B cell (primary cell): ENCODE measurements around the gene GPR3. TPM values are rescaled to one million over a fixed set of nuclear protein-coding genes. Genes with fewer than 3 reads are reported as not detected.

Source experiments
- ATAC-seq: fragments of 200-7000 bp; cut with Tn5 transposase; one replicate; pipeline ENCODE4 v1.10.0; 2021; ENCODE audit warnings: low read depth, mild to moderate bottlenecking, moderate number of reproducible peaks, moderate library complexity
- CTCF ChIA-PET: fragments of 350-600 bp; sonication (Branson Sonifier 250); formaldehyde crosslinking; loops from one replicate; lab custom pipeline; 2021; ENCODE audit warnings: antibody characterized with exemption, inconsistent platforms; lab: Charles Lee
- POLR2A ChIA-PET: fragments of 350-600 bp; sonication (Branson Sonifier 250); formaldehyde crosslinking; loops from one replicate; lab custom pipeline; 2021; ENCODE audit warnings: antibody characterized with exemption; lab: Charles Lee
- DNase-seq: peaks from one replicate; pipeline ENCODE4 v3.0.0; 2013
- H2AFZ ChIP-seq: 2 replicates; pipeline ENCODE4 v1.6.1; 2012; ENCODE audit warnings: mild to moderate bottlenecking, low read depth, low read length; ENCODE audit not compliant: insufficient read depth, poor library complexity, severe bottlenecking
- H3K27ac ChIP-seq, 2 donors: 1 replicate in 1 of 2; 2 replicates in 1 of 2; pipeline ENCODE4 v1.5.1; 2012 to 2013; ENCODE audit warnings: low read length in 2 of 2, mild to moderate bottlenecking in 2 of 2, moderate library complexity in 1 of 2
- H3K27me3 ChIP-seq, 4 experiments: fragments of 200-600 bp in 1 of 4; sonication (generic) in 1 of 4; replicated peaks in 1 of 4; 1 replicate in 2 of 4; 2 replicates in 2 of 4; pipeline versions ENCODE4 v1.6.1 to v1.7.0; 2013 to 2016; ENCODE audit warnings: low read length in 3 of 4, mild to moderate bottlenecking in 2 of 4, mixed read lengths in 1 of 4, moderate library complexity in 1 of 4; ENCODE audit not compliant: insufficient read depth in 4 of 4, control insufficient read depth in 3 of 4; ENCODE audit errors: control extremely low read depth in 1 of 4
- H3K36me3 ChIP-seq, 2 experiments: replicated peaks in 1 of 2; 1 replicate in 1 of 2; 2 replicates in 1 of 2; pipeline versions ENCODE4 v1.6.1 to v1.7.1; 2013; ENCODE audit warnings: low read length in 1 of 2; ENCODE audit not compliant: insufficient read depth in 2 of 2, control insufficient read depth in 1 of 2; ENCODE audit errors: control extremely low read depth in 1 of 2, extremely low read depth in 1 of 2
- H3K4me1 ChIP-seq, 2 donors: fragments of 200-600 bp in 1 of 2; sonication (generic) in 1 of 2; 1 replicate in 1 of 2; 2 replicates in 1 of 2; pipeline versions ENCODE4 v1.5.1 to v1.6.1; 2013 to 2017; ENCODE audit warnings: low read length in 2 of 2; ENCODE audit not compliant: control insufficient read depth in 2 of 2, insufficient read depth in 2 of 2
- H3K4me2 ChIP-seq: replicated peaks from 2 replicates; pipeline ENCODE3; 2012; ENCODE audit warnings: mild to moderate bottlenecking, low read depth, low read length; ENCODE audit not compliant: poor library complexity, severe bottlenecking
- H3K4me3 ChIP-seq, 5 experiments: fragments of 200-600 bp in 1 of 5; sonication (generic) in 1 of 5; 1 replicate in 3 of 5; 2 replicates in 2 of 5; pipeline versions ENCODE4 v1.5.1 to v1.7.0; 2011 to 2016; ENCODE audit warnings: low read length in 4 of 5, mild to moderate bottlenecking in 4 of 5, low read depth in 2 of 5, control low read depth in 1 of 5, moderate library complexity in 1 of 5; ENCODE audit not compliant: insufficient read depth in 1 of 5; ENCODE audit errors: control extremely low read depth in 1 of 5, extremely low read depth in 1 of 5
- H3K79me2 ChIP-seq: fragments of 200-600 bp; sonication (generic); one replicate; pipeline ENCODE4 v1.6.0; 2016; ENCODE audit warnings: low read length; ENCODE audit not compliant: control insufficient read depth, insufficient read depth
- H3K9ac ChIP-seq: fragments of 200-600 bp; sonication (generic); 2 replicates; pipeline ENCODE4 v1.6.1; 2017; ENCODE audit warnings: mild to moderate bottlenecking, low read length, moderate library complexity
- H3K9me3 ChIP-seq, 3 donors: one replicate each; pipeline versions ENCODE4 v1.6.1 to v1.7.1; 2013; ENCODE audit warnings: low read length in 2 of 3; ENCODE audit not compliant: control insufficient read depth in 2 of 3, insufficient read depth in 1 of 3; ENCODE audit errors: control extremely low read depth in 1 of 3
- H4K20me1 ChIP-seq: 2 replicates; pipeline ENCODE4 v1.6.0; 2012; ENCODE audit warnings: mild to moderate bottlenecking, low read length; ENCODE audit not compliant: insufficient read depth, control insufficient read depth, poor library complexity, severe bottlenecking
- H3K27ac Mint-ChIP-seq: one replicate; pipeline ENCODE4 v1.8.0; 2021; ENCODE audit warnings: mixed read lengths
- H3K27me3 Mint-ChIP-seq: one replicate; pipeline ENCODE4 v1.8.0; 2021; ENCODE audit warnings: mixed read lengths
- H3K4me1 Mint-ChIP-seq: one replicate; pipeline ENCODE4 v1.8.0; 2021; ENCODE audit warnings: mixed read lengths
- H3K4me3 Mint-ChIP-seq: one replicate; pipeline ENCODE4 v1.8.0; 2021; ENCODE audit warnings: mixed read lengths
- H3K9me3 Mint-ChIP-seq: one replicate; pipeline ENCODE4 v1.8.0; 2022; ENCODE audit warnings: mixed read lengths; ENCODE audit not compliant: insufficient read depth
- CTCF ChIP-seq: fragments of 200-600 bp; IDR thresholded peaks from one replicate; pipeline ENCODE4 v1.8.0; 2022; ENCODE audit warnings: antibody characterized with exemption, mild to moderate bottlenecking
- EZH2 ChIP-seq: IDR thresholded peaks from 2 replicates; pipeline ENCODE4 v1.6.1; 2012; ENCODE audit warnings: borderline replicate concordance, low read depth, mild to moderate bottlenecking, moderate library complexity, low read length; ENCODE audit not compliant: insufficient read depth, poor library complexity, severe bottlenecking
- WGBS: methylation state at CpG from one replicate; pipeline ENCODE4 v1.1.5; 2013; ENCODE audit warnings: missing lambda C conversion rate; ENCODE audit not compliant: insufficient coverage; 5-methylcytosine and 5-hydroxymethylcytosine counted together
- intact Hi-C: fragments of 100-400 bp; cut with micrococcal nuclease; formaldehyde crosslinking; loops from one replicate; pipeline ENCODE4 v1.10.0; 2022
- polyA plus RNA-seq: library from polyadenylated mRNA; depleted of rRNA; stranded (reverse); fragments of >200 nt; gene quantifications from 2 replicates; pipeline ENCODE4 v1.2.3, GENCODE V29; 2012
- total RNA-seq, 2 donors: library from RNA; stranded (reverse); fragments of 120-200 nt in 1 of 2; gene quantifications; 1 replicate in 1 of 2; 2 replicates in 1 of 2; pipeline versions ENCODE4 v1.2.3 to v1.2.4, GENCODE V29; 2013 to 2022

GPR3 gene
- total and polyA plus RNA-seq, 2 donors (not counting 1 experiment from before 2014, with no cell fraction given) = 3.3 TPM; not detected in 1

- H2AFZ ChIP-seq = no peak overlapping the region
- ChIA-PET CTCF (interaction anchor here (0.8 to 1.5 kb wide), 3 partner anchors 8 to 199 kb away, joined by 3 to 5 read pairs (median 4); no protein-coding TSS in a partner anchor), POLR2A (interaction anchor here (0.7 kb wide), 1 partner anchor 195 kb away, joined by 5 read pairs; no protein-coding TSS in a partner anchor)
- no peaks in the 10 kb centered on the region for H3K9me3 Mint-ChIP-seq
- peaks cover 4% of the 10 kb centered on the region for H3K79me2 ChIP-seq
- peaks cover 10 to 62% of the 10 kb centered on the region in 2 experiments for H3K36me3 ChIP-seq
- H3K4me3 Mint-ChIP-seq = no peak overlapping the region
- peaks cover 30 to 43% of the 10 kb centered on the region in 2 donors for H3K4me1 ChIP-seq
- ATAC-seq (no peak), DNase-seq (no peak)
- no peak overlapping the region for H3K4me2 ChIP-seq
- H3K4me3 ChIP-seq = no peak overlapping the region
- H3K4me1 Mint-ChIP-seq = peaks cover 45% of the 10 kb centered on the region
- no peaks in the 10 kb centered on the region for H3K27me3 ChIP-seq
- H3K27me3 Mint-ChIP-seq = no peaks in the 10 kb centered on the region
- H3K27ac ChIP-seq = peak overlapping the region in 1 of 2 donors; percentile 75
- intact Hi-C loops = no loop called here
- peaks cover 10% of the 10 kb centered on the region for H4K20me1 ChIP-seq
- H3K9me3 ChIP-seq = no peaks in the 10 kb centered on the region
- no peak overlapping the region for H3K9ac ChIP-seq
- TF ChIP-seq CTCF = no peak
- no peak for TF ChIP-seq EZH2
- H3K27ac Mint-ChIP-seq = peak overlapping the region; percentile 15
- WGBS = 93% methylated on average over 9 of the region's 9 CpGs
Observed at GRCh38 chr1:27408151-27408550, 15.7 kb downstream of the GPR3 start.

DNA sequence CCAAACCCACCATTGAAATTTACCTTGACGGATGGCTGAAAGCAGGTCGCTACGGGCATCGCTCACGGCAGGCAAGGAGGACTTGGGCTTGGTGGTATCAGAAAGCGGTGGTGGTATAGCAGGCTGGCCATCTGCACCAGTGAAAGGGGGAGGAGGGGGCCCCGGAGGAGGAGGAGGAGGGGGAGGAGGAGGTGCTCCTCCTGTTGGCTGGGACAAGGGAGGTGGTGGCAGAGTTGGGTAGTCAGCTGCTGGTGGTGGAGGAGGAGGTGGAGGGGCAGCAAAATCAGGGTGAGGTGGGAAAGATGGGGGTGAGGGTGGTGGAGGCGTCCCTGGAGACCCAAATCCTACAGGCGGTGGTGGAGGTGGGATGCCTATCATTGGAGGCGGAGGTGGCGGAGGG, 17.2 kb downstream of the GPR3 start:
- Histone ChIP-seq H3K27ac (no peak overlapping the region), H2AFZ (no peak overlapping the region), H3K27me3 (no peaks in the 10 kb centered on the region), H4K20me1 (peaks cover 10% of the 10 kb centered on the region), H3K9ac (no peak overlapping the region), H3K4me1 (peaks cover 15 to 29% of the 10 kb centered on the region in 2 donors), H3K4me3 (no peak overlapping the region), H3K4me2 (no peak overlapping the region), H3K9me3 (no peaks in the 10 kb centered on the region), H3K79me2 (peaks cover 10% of the 10 kb centered on the region), H3K36me3 (peaks cover 12 to 77% of the 10 kb centered on the region in 2 experiments)
- TF ChIP-seq CTCF (no peak), EZH2 (no peak)
- intact Hi-C loops = no loop called here
- POLR2A ChIA-PET = interaction anchor here (0.6 kb wide), 1 partner anchor 261 kb away, joined by 3 read pairs; no protein-coding TSS in a partner anchor
- Mint-ChIP-seq H3K9me3 (no peaks in the 10 kb centered on the region), H3K4me3 (no peak overlapping the region), H3K27me3 (no peaks in the 10 kb centered on the region), H3K27ac (no peak overlapping the region), H3K4me1 (peaks cover 31% of the 10 kb centered on the region)
- ATAC-seq (no peak), DNase-seq (no peak)
- CTCF ChIA-PET = interaction anchor here (0.5 to 6.0 kb wide), 4 partner anchors 14 to 147 kb away, joined by 5 to 26 read pairs (median 6); no protein-coding TSS in a partner anchor
- 91% methylated on average over 10 of the region's 11 CpGs for WGBS
